ENCODE data around the gene TEK.

Gene TEK

GRCh38 chr9:27145143-27145542, 36.1 kb downstream of the TEK start:
- Histone ChIP-seq H3K9ac (ENCODE audit: low read depth, low read length) (no peak overlapping the region), H3K36me3 (ENCODE audit: insufficient read depth, low read length) (no peaks in the 10 kb centered on the region), H3K9me3 (ENCODE audit: control insufficient read depth, insufficient read depth, low read length) (no peaks in the 10 kb centered on the region), H3K4me1 (ENCODE audit: insufficient read depth, low read length) (no peaks in the 10 kb centered on the region)

GRCh38 chr9:27149651-27150050, 40.6 kb downstream of the TEK start:
- no peaks in the 10 kb centered on the region for H3K36me3 ChIP-seq (ENCODE audit: insufficient read depth, low read length)
- peaks cover 11% of the 10 kb centered on the region for H3K4me1 ChIP-seq (ENCODE audit: insufficient read depth, low read length)
- no peak overlapping the region for H3K9ac ChIP-seq (ENCODE audit: low read depth, low read length)
- no peaks in the 10 kb centered on the region for H3K9me3 ChIP-seq (ENCODE audit: control insufficient read depth, insufficient read depth, low read length)

GRCh38 chr9:27150746-27151406, 41.9 kb downstream of the TEK start:
- Histone ChIP-seq H3K9me3 (ENCODE audit: control insufficient read depth, insufficient read depth, low read length) (no peaks in the 10 kb centered on the region), H3K9ac (ENCODE audit: low read depth, low read length) (no peak overlapping the region), H3K4me1 (ENCODE audit: insufficient read depth, low read length) (peaks cover 11% of the 10 kb centered on the region), H3K36me3 (ENCODE audit: insufficient read depth, low read length) (no peaks in the 10 kb centered on the region)

- no peaks in the 10 kb centered on the region for H3K9me3 ChIP-seq (ENCODE audit: control insufficient read depth, insufficient read depth, low read length)
- no peaks in the 10 kb centered on the region for H3K36me3 ChIP-seq (ENCODE audit: insufficient read depth, low read length)
- peaks cover 11% of the 10 kb centered on the region for H3K4me1 ChIP-seq (ENCODE audit: insufficient read depth, low read length)
- no peak overlapping the region for H3K9ac ChIP-seq (ENCODE audit: low read depth, low read length)
Measured at GRCh38 chr9:27151693-27152404, 42.8 kb downstream of the TEK start.

GRCh38 chr9:27152405-27152718, 43.3 kb downstream of the TEK start:
- Histone ChIP-seq H3K9ac (ENCODE audit: low read depth, low read length) (no peak overlapping the region), H3K4me1 (ENCODE audit: insufficient read depth, low read length) (peaks cover 11% of the 10 kb centered on the region), H3K36me3 (ENCODE audit: insufficient read depth, low read length) (no peaks in the 10 kb centered on the region), H3K9me3 (ENCODE audit: control insufficient read depth, insufficient read depth, low read length) (no peaks in the 10 kb centered on the region)

- Histone ChIP-seq H3K9me3 (ENCODE audit: control insufficient read depth, insufficient read depth, low read length) (no peaks in the 10 kb centered on the region), H3K9ac (ENCODE audit: low read depth, low read length) (no peak overlapping the region), H3K36me3 (ENCODE audit: insufficient read depth, low read length) (no peaks in the 10 kb centered on the region), H3K4me1 (ENCODE audit: insufficient read depth, low read length) (peaks cover 11% of the 10 kb centered on the region)
Measured at GRCh38 chr9:27154908-27155307, 45.9 kb downstream of the TEK start.

- H3K4me1 ChIP-seq (ENCODE audit: insufficient read depth, low read length), result no peaks in the 10 kb centered on the region
- H3K36me3 ChIP-seq (ENCODE audit: insufficient read depth, low read length), result no peaks in the 10 kb centered on the region
- no peaks in the 10 kb centered on the region for H3K9me3 ChIP-seq (ENCODE audit: control insufficient read depth, insufficient read depth, low read length)
- H3K9ac ChIP-seq (ENCODE audit: low read depth, low read length), result no peak overlapping the region
Measured at GRCh38 chr9:27157097-27157496, 48.1 kb downstream of the TEK start.

- H3K9ac ChIP-seq (ENCODE audit: low read depth, low read length), result no peak overlapping the region
- H3K4me1 ChIP-seq (ENCODE audit: insufficient read depth, low read length), result no peaks in the 10 kb centered on the region
- H3K36me3 ChIP-seq (ENCODE audit: insufficient read depth, low read length), result no peaks in the 10 kb centered on the region
- H3K9me3 ChIP-seq (ENCODE audit: control insufficient read depth, insufficient read depth, low read length), result no peaks in the 10 kb centered on the region
Measured at GRCh38 chr9:27157736-27158135, 48.7 kb downstream of the TEK start.

GRCh38 chr9:27160636-27161035, 51.6 kb downstream of the TEK start:
- Histone ChIP-seq H3K9me3 (ENCODE audit: control insufficient read depth, insufficient read depth, low read length) (no peaks in the 10 kb centered on the region), H3K4me1 (ENCODE audit: insufficient read depth, low read length) (peaks cover 5% of the 10 kb centered on the region; the same call in 1 of the 2 replicates), H3K9ac (ENCODE audit: low read depth, low read length) (no peak overlapping the region), H3K36me3 (ENCODE audit: insufficient read depth, low read length) (no peaks in the 10 kb centered on the region)

GRCh38 chr9:27162045-27162444, 53.0 kb downstream of the TEK start:
- no peak overlapping the region for H3K9ac ChIP-seq (ENCODE audit: low read depth, low read length)
- H3K4me1 ChIP-seq (ENCODE audit: insufficient read depth, low read length), result peaks cover 7% of the 10 kb centered on the region; the same call in 1 of the 2 replicates
- no peaks in the 10 kb centered on the region for H3K36me3 ChIP-seq (ENCODE audit: insufficient read depth, low read length)
- no peaks in the 10 kb centered on the region for H3K9me3 ChIP-seq (ENCODE audit: control insufficient read depth, insufficient read depth, low read length)

- no peaks in the 10 kb centered on the region for H3K36me3 ChIP-seq (ENCODE audit: insufficient read depth, low read length)
- H3K9ac ChIP-seq (ENCODE audit: low read depth, low read length), result no peak overlapping the region
- H3K4me1 ChIP-seq (ENCODE audit: insufficient read depth, low read length), result peaks cover 7% of the 10 kb centered on the region; the same call in 1 of the 2 replicates
- no peaks in the 10 kb centered on the region for H3K9me3 ChIP-seq (ENCODE audit: control insufficient read depth, insufficient read depth, low read length)
Measured at GRCh38 chr9:27165068-27165467, 56.0 kb downstream of the TEK start.

GRCh38 chr9:27165670-27166069, 56.6 kb downstream of the TEK start:
- no peaks in the 10 kb centered on the region for H3K9me3 ChIP-seq (ENCODE audit: control insufficient read depth, insufficient read depth, low read length)
- no peaks in the 10 kb centered on the region for H3K36me3 ChIP-seq (ENCODE audit: insufficient read depth, low read length)
- H3K4me1 ChIP-seq (ENCODE audit: insufficient read depth, low read length), result peaks cover 7% of the 10 kb centered on the region; the same call in 1 of the 2 replicates
- H3K9ac ChIP-seq (ENCODE audit: low read depth, low read length), result no peak overlapping the region

GRCh38 chr9:27168496-27168895, 59.5 kb downstream of the TEK start:
- Histone ChIP-seq H3K9ac (ENCODE audit: low read depth, low read length) (no peak overlapping the region), H3K4me1 (ENCODE audit: insufficient read depth, low read length) (peaks cover 7% of the 10 kb centered on the region; the same call in 1 of the 2 replicates), H3K9me3 (ENCODE audit: control insufficient read depth, insufficient read depth, low read length) (no peaks in the 10 kb centered on the region), H3K36me3 (ENCODE audit: insufficient read depth, low read length) (no peaks in the 10 kb centered on the region)

- H3K9me3 ChIP-seq (ENCODE audit: control insufficient read depth, insufficient read depth, low read length), result no peaks in the 10 kb centered on the region
- no peak overlapping the region for H3K9ac ChIP-seq (ENCODE audit: low read depth, low read length)
- peaks cover 7% of the 10 kb centered on the region; the same call in 1 of the 2 replicates for H3K4me1 ChIP-seq (ENCODE audit: insufficient read depth, low read length)
- no peaks in the 10 kb centered on the region; the same call in 1 of the 2 replicates for H3K36me3 ChIP-seq (ENCODE audit: insufficient read depth, low read length)
Measured at GRCh38 chr9:27168951-27169350, 59.9 kb downstream of the TEK start.

GRCh38 chr9:27176971-27177370, 67.9 kb downstream of the TEK start:
- H3K36me3 ChIP-seq (ENCODE audit: insufficient read depth, low read length), result no peaks in the 10 kb centered on the region; the same call in 1 of the 2 replicates
- H3K4me1 ChIP-seq (ENCODE audit: insufficient read depth, low read length), result no peaks in the 10 kb centered on the region
- no peaks in the 10 kb centered on the region for H3K9me3 ChIP-seq (ENCODE audit: control insufficient read depth, insufficient read depth, low read length)
- H3K9ac ChIP-seq (ENCODE audit: low read depth, low read length), result no peak overlapping the region
